ENCODE data around the gene RPS3. TPM values are rescaled to one million over a fixed set of nuclear protein-coding genes. Genes with fewer than 3 reads are reported as not detected.

Gene RPS3
- polyA plus RNA-seq, 12 donors: 2,672 to 3,446 (median 2,942) TPM; not detected in 1

DNA sequence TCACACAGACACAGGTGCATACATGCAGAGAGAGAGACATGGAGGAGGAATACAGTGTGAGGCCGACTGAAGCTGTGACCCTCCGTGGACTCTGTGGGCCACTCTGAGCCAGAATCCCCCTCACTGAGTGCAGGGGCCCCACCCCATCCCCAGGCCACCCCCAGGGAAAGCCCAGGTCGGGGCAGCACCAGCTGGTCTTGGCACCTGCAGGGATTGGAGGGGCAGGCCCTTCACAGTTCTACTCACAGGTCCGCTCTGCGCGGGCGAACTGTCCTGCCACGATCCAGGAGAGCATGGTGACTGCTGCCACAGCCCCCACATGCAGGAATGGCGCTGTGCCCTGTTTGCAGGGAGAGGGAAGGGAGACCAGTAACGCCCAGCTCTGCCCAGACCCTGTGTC, 50.0 kb downstream of the RPS3 start:
- DNase-seq: no peak

DNA sequence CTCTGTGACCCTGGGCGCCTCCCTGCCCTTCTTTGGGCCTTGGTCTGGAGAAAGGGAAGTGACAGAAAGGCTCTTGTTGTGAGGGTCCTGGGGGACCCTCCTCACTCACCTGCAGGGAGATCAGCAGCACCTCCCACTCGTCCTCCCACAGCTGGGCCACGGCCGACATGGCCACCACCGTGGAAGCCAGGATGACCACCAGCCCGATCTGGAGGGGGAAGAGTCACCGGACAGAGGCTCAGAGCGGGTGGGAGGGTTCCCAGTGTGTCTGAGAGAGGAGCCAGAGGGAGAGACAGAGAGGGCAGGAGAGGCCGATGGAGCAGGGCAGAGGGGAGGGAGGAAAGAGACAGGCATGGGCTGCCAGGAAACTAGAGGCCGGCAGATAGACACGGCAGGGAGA, 50.5 kb downstream of the RPS3 start:
- DNase-seq: no peak

DNA sequence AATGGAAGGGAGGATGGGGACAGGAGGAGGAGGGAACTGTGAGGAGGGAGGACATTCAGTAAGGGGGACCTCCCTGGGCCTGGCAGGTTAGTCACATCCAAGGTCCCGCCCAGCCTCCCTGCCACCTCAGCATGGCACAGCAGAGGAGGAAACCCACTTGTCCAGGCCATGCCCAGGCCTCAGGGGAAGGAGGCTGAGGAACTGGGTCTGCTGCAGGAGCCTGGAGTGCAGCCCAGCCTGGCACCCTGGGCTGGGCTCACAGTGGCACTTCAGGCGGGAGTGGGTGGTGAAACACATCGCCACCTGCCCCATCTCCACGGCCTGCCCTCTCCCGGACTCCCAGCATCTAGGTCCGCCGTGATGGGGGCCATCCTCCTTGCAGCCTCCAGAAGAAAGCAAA, 50.9 kb downstream of the RPS3 start:
- DNase-seq: no peak

DNA sequence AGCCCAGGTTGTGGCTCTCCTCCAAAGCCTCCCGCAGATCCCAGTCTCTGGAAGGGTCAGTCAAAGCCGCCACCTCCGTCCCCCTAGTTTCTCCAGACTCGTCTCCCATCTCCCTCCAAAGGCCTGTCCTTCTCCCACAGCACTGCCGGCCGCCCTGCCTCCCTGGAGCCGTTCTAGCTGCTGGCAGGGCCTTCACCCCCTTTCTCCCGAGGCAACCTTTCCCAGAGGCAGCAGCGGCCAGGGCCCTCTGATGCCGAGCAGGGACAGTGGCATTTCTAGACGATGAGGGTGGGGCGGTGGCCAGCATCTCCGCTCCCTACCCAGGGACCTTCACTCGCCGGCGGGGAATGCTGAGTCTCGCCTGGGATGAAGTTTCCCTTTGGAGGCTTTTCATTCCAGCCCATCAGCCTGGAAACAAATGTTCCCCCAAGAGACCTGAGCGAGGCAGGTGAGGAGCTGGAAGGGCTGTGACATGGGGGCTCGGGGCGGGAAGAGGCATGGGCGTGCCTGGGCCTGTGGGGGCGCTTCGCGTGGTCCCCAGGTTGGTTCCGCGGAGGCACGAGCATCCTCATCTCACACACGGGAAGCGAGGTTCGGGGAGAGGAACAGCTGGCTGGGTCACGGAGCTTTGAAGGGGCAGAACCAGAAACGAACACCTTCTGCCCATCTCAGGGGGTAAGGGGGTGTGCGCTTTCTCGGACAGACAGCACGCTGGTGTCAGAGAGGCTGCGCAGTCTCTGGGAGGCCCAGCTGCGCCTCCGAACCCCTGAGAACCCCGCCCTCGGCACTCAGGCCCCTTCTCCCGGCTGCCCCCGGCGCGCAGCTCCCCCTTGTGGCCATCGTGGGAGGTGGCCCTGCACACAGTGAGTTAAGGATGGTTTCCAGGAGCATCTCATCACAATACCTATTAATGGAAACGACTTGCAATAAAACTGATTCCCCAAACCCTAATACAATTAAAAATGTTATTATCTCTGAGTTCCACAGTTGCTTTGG, 51.8 kb downstream of the RPS3 start:
- DNase-seq: no peak

DNA sequence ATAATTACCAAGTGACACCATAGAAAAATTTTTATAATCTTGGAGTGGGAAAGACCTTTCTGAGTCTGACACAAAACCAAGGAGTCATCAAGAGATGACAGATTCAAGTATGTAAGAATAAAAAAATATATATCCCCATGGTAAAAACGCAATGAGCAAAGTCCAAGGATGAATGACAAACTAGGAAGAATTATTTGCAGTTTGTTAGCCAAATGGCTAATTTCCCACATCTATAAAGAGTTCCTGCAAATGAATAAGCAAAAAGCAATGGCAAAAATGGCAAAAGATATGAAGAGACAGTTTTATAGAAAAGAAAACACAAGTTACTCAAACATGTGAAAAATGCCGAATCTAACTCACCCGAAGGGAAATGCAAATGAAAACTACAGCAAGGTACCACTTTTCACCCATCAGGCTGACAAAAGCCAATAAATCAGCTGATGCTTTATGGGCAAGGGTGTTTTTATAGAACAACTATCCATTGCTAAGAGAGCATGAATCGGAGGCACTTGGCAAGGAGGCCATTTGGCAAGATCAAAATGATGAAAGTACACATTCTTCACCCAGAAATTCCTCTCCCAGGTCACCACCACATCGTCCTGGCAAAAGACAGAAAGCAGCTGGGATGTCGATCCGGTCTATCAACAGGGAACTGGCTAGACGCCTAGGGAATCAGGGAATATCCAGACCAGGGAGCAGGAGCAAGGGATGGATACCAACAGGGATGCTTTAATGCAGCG, 54.8 kb downstream of the RPS3 start:
- no peak for DNase-seq

DNA sequence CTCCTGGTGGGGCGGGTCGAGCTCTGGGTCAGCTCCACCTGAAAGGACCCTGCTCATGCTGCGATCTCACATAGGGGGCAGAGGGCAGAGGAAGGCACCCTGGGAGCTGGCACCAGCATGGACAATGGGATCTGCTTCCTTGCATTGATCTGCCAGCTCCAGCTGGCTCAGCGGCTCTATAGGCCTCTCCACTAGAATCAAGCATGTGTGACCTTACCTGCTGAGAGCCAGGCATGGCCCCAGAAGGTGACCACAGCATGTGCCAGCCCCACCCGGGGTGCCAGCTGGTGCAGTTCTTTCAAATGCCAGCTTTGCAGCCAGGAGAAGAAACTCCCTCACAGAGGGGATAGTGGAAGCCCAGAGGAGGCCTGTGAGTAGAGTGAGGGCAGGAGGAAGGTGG, 55.7 kb downstream of the RPS3 start:
- no peak for DNase-seq

Other genes with a start within 250 kb of the RPS3 start
- gene SLCO2B1, start 248.4 kb upstream of the RPS3 start, polyA plus RNA-seq (ENCODE audit: insufficient read length in 12 of 12): 10 to 100 TPM in 9 of 12 donors, 1 to 10 TPM in 2, not detected in 1; 8.4 to 43.4 (median 11.7) TPM
- gene TPBGL, start 158.7 kb upstream of the RPS3 start, polyA plus RNA-seq (ENCODE audit: insufficient read length in 12 of 12): under 1 TPM in 10 of 12 donors, not detected in 2; 0.07 to 0.58 (median 0.23) TPM
- 10 to 100 TPM in 11 of 12 donors, not detected in 1; 13.6 to 27.2 (median 18.7) TPM for gene ARRB1, start 47.9 kb upstream of the RPS3 start, polyA plus RNA-seq (ENCODE audit: insufficient read length in 12 of 12)
- 10 to 100 TPM in 1 of 12 donors, 1 to 10 TPM in 10, not detected in 1; 2.2 to 12.4 (median 3.7) TPM for gene KLHL35, start 33.7 kb downstream of the RPS3 start, polyA plus RNA-seq (ENCODE audit: insufficient read length in 12 of 12)
- gene GDPD5, start 126.4 kb downstream of the RPS3 start, polyA plus RNA-seq (ENCODE audit: insufficient read length in 12 of 12): 10 to 100 TPM in 11 of 12 donors, not detected in 1; 11.2 to 24.9 (median 20.3) TPM
- gene SERPINH1, start 162.7 kb downstream of the RPS3 start, polyA plus RNA-seq (ENCODE audit: insufficient read length in 12 of 12): 100 to 1,000 TPM in 11 of 12 donors, not detected in 1; 232 to 462 (median 323) TPM

Data from muscle of arm (tissue), 12 donors.